ENCODE results near the gene KRT36. TPM values are rescaled to one million over a fixed set of nuclear protein-coding genes. Genes with fewer than 3 reads are reported as not detected.

KRT36 gene
- polyA plus RNA-seq, 3 donors: 0.24 to 0.87 (median 0.25) TPM

GRCh38 chr17:41480136-41480535, 9.6 kb downstream of the KRT36 start:
- WGBS (ENCODE audit: insufficient coverage): no CpG with 5 or more reads among the region's 2 CpGs
- no peak overlapping the region for H3K4me2 ChIP-seq (replicated peaks; ENCODE audit: extremely low read depth, low read length, poor library complexity, severe bottlenecking)
- DNase-seq: no peak
- no peak overlapping the region for H2AFZ ChIP-seq (ENCODE audit: insufficient read depth, low read depth, low read length, poor library complexity, severe bottlenecking)
- peaks cover 9 to 10% of the 10 kb centered on the region in 2 donors for H3K4me1 ChIP-seq (ENCODE audit: control insufficient read depth in 1 of 2, insufficient read depth in 2 of 2, low read length in 2 of 2)
- no peaks in the 10 kb centered on the region for H3K27me3 ChIP-seq (ENCODE audit: control insufficient read depth in 2 of 2, insufficient read depth in 2 of 2, low read length in 2 of 2)
- H3K27ac ChIP-seq (ENCODE audit: low read depth in 1 of 2, low read length in 2 of 2): no peak overlapping the region
- no peaks in the 10 kb centered on the region for H3K36me3 ChIP-seq (replicated peaks in 1 of 2; ENCODE audit: control insufficient read depth in 1 of 2, insufficient read depth in 2 of 2, low read length in 2 of 2)
- H3K4me1 Mint-ChIP-seq: peaks cover 10% of the 10 kb centered on the region
- H4K20me1 ChIP-seq (ENCODE audit: insufficient read depth, low read length): no peaks in the 10 kb centered on the region
- H3K9ac ChIP-seq (ENCODE audit: insufficient read depth, low read length, poor library complexity, severe bottlenecking): no peak overlapping the region
- peak overlapping the region in 3 of 7 donors; percentile 23 to 89 (median 32) for H3K27ac Mint-ChIP-seq
- no peaks in the 10 kb centered on the region for H3K36me3 Mint-ChIP-seq
- no peak overlapping the region for H3K4me3 ChIP-seq (replicated peaks in 1 of 3; ENCODE audit: low read depth in 2 of 3, low read length in 3 of 3)
- H3K27me3 Mint-ChIP-seq (ENCODE audit: low read depth in 3 of 3): peaks cover 5 to 8% (median 6%) of the 10 kb centered on the region in 3 donors
- H3K4me3 Mint-ChIP-seq: no peak overlapping the region
- intact Hi-C loops (cut with micrococcal nuclease): no loop called here
- TF ChIP-seq, protein P1, sequence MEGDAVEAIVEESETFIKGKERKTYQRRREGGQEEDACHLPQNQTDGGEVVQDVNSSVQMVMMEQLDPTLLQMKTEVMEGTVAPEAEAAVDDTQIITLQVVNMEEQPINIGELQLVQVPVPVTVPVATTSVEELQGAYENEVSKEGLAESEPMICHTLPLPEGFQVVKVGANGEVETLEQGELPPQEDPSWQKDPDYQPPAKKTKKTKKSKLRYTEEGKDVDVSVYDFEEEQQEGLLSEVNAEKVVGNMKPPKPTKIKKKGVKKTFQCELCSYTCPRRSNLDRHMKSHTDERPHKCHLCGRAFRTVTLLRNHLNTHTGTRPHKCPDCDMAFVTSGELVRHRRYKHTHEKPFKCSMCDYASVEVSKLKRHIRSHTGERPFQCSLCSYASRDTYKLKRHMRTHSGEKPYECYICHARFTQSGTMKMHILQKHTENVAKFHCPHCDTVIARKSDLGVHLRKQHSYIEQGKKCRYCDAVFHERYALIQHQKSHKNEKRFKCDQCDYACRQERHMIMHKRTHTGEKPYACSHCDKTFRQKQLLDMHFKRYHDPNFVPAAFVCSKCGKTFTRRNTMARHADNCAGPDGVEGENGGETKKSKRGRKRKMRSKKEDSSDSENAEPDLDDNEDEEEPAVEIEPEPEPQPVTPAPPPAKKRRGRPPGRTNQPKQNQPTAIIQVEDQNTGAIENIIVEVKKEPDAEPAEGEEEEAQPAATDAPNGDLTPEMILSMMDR (IDR thresholded peaks at IDR 0.05): no peak
- no peaks in the 10 kb centered on the region for H3K9me3 ChIP-seq (replicated peaks in 1 of 2; ENCODE audit: control insufficient read depth in 1 of 2, insufficient read depth in 1 of 2, low read length in 2 of 2)
- H3K79me2 ChIP-seq (ENCODE audit: insufficient read depth, low read length): no peaks in the 10 kb centered on the region
- no peaks in the 10 kb centered on the region for H3K9me3 Mint-ChIP-seq

- Histone ChIP-seq H3K9me3 (replicated peaks in 1 of 2; ENCODE audit: control insufficient read depth in 1 of 2, insufficient read depth in 1 of 2, low read length in 2 of 2) (no peaks in the 10 kb centered on the region), H3K4me3 (replicated peaks in 1 of 3; ENCODE audit: low read depth in 2 of 3, low read length in 3 of 3) (no peak overlapping the region), H3K9ac (ENCODE audit: insufficient read depth, low read length, poor library complexity, severe bottlenecking) (no peak overlapping the region), H2AFZ (ENCODE audit: insufficient read depth, low read depth, low read length, poor library complexity, severe bottlenecking) (no peak overlapping the region), H4K20me1 (ENCODE audit: insufficient read depth, low read length) (no peaks in the 10 kb centered on the region), H3K36me3 (replicated peaks in 1 of 2; ENCODE audit: control insufficient read depth in 1 of 2, insufficient read depth in 2 of 2, low read length in 2 of 2) (no peaks in the 10 kb centered on the region), H3K4me1 (ENCODE audit: control insufficient read depth in 1 of 2, insufficient read depth in 2 of 2, low read length in 2 of 2) (peaks cover 9 to 10% of the 10 kb centered on the region in 2 donors), H3K27me3 (ENCODE audit: control insufficient read depth in 2 of 2, insufficient read depth in 2 of 2, low read length in 2 of 2) (no peaks in the 10 kb centered on the region), H3K79me2 (ENCODE audit: insufficient read depth, low read length) (no peaks in the 10 kb centered on the region), H3K4me2 (replicated peaks; ENCODE audit: extremely low read depth, low read length, poor library complexity, severe bottlenecking) (no peak overlapping the region), H3K27ac (ENCODE audit: low read depth in 1 of 2, low read length in 2 of 2) (no peak overlapping the region)
- Mint-ChIP-seq H3K27me3 (ENCODE audit: low read depth in 3 of 3) (peaks cover 4 to 10% (median 4%) of the 10 kb centered on the region in 3 donors), H3K27ac (peak overlapping the region in 1 of 7 donors; percentile 59), H3K4me3 (no peak overlapping the region), H3K4me1 (peaks cover 10% of the 10 kb centered on the region), H3K9me3 (peaks cover 0 to 2% (median 0%) of the 10 kb centered on the region in 7 donors), H3K36me3 (no peaks in the 10 kb centered on the region)
- 100% methylated on average over 6 of the region's 8 CpGs for WGBS (ENCODE audit: insufficient coverage)
- TF ChIP-seq, protein P1 (IDR thresholded peaks at IDR 0.05): no peak
- intact Hi-C loops (cut with micrococcal nuclease): no loop called here
- no peak for DNase-seq
These were observed 11.5 kb downstream of the KRT36 start for GRCh38 chr17:41478237-41478636.

Measured in CD14-positive monocyte (primary cell).